Endothelial cell of umbilical vein (primary cell): ENCODE data around the gene APOL2. TPM values are rescaled to one million over a fixed set of nuclear protein-coding genes. Genes with fewer than 3 reads are reported as not detected.
A peak's percentile ranks its signal among the peaks of the same experiment; 100 is the strongest.

Source experiments
- BruUV-seq: library from RNA; stranded (reverse); fragments of 400-500 nt; replicated peaks from 2 replicates; lab custom pipeline; 2021; lab: Mats Ljungman, UMichigan
- CTCF ChIA-PET: fragments of 300-600, 350-600 bp; sonication (Branson Sonifier 250); formaldehyde crosslinking; loops from one replicate; lab custom pipeline; 2021; ENCODE audit warnings: antibody characterized with exemption, inconsistent platforms; lab: Charles Lee
- POLR2A ChIA-PET: fragments of 300-600, 350-600 bp; sonication (Branson Sonifier 250); formaldehyde crosslinking; loops from one replicate; lab custom pipeline; 2021; ENCODE audit warnings: antibody characterized with exemption, inconsistent platforms; lab: Charles Lee
- DNase-seq: peaks from one replicate; pipeline ENCODE4 v3.0.0-alpha.2; 2011; ENCODE audit warnings: low read depth, low spot score
- FAIRE-seq: peaks from 2 replicates; lab custom pipeline; 2011; peaks lifted over from hg19 to GRCh38; lab: Jason Lieb, UNC
- H2AFZ ChIP-seq: 2 replicates; pipeline ENCODE4 v1.6.0; 2012; ENCODE audit warnings: low read depth, low read length, control low read depth, inconsistent platforms
- H3K27ac ChIP-seq: 2 replicates; pipeline ENCODE4 v1.5.1; 2011; ENCODE audit warnings: low read depth, mild to moderate bottlenecking, control low read depth, low read length, moderate library complexity; ENCODE audit not compliant: insufficient read depth
- H3K27me3 ChIP-seq, 2 experiments: 2 replicates each; pipeline versions ENCODE4 v1.6.0 to v1.6.1; 2011; ENCODE audit warnings: low read length in 2 of 2, mixed read lengths in 1 of 2; ENCODE audit not compliant: control insufficient read depth in 2 of 2, insufficient read depth in 2 of 2
- H3K36me3 ChIP-seq, 2 experiments: 2 replicates in 1 of 2; 3 replicates in 1 of 2; pipeline ENCODE4 v1.5.1; 2011; ENCODE audit warnings: low read length in 2 of 2, mild to moderate bottlenecking in 1 of 2, moderate library complexity in 1 of 2; ENCODE audit not compliant: control insufficient read depth in 2 of 2, insufficient read depth in 2 of 2; ENCODE audit errors: extremely low read depth in 1 of 2
- H3K4me1 ChIP-seq: 3 replicates; pipeline ENCODE4 v1.5.1; 2011; ENCODE audit warnings: mild to moderate bottlenecking, low read length; ENCODE audit not compliant: control insufficient read depth, insufficient read depth; ENCODE audit errors: extremely low read depth
- H3K4me2 ChIP-seq: 2 replicates; pipeline ENCODE4 v1.6.1; 2011; ENCODE audit warnings: low read length, control low read depth, mixed read lengths; ENCODE audit not compliant: insufficient read depth
- H3K4me3 ChIP-seq, 3 experiments: fragments of 200-600 bp in 1 of 3; sonication (generic), shearing (Covaris generic) in 1 of 3; replicated peaks in 1 of 3; 2 replicates each; pipeline ENCODE4 v1.5.1; 2011 to 2016; ENCODE audit warnings: control low read depth in 3 of 3, low read length in 3 of 3, mild to moderate bottlenecking in 2 of 3, inconsistent platforms in 1 of 3, low read depth in 1 of 3, moderate library complexity in 1 of 3; ENCODE audit not compliant: insufficient read depth in 1 of 3
- H3K79me2 ChIP-seq: 2 replicates; pipeline ENCODE4 v1.6.0; 2012; ENCODE audit warnings: low read length, inconsistent platforms; ENCODE audit not compliant: control insufficient read depth, insufficient read depth
- H3K9ac ChIP-seq: replicated peaks from 2 replicates; pipeline ENCODE3; 2011; ENCODE audit warnings: low read length, control low read depth; ENCODE audit not compliant: insufficient read depth; ENCODE audit errors: extremely low read depth
- H3K9me1 ChIP-seq: replicated peaks from 3 replicates; pipeline ENCODE4 v1.6.0; 2011; ENCODE audit warnings: mild to moderate bottlenecking, low read length; ENCODE audit not compliant: control insufficient read depth, insufficient read depth; ENCODE audit errors: extremely low read depth
- H3K9me3 ChIP-seq: replicated peaks from 2 replicates; pipeline ENCODE4 v1.5.1; 2012; ENCODE audit warnings: low read length, inconsistent platforms; ENCODE audit not compliant: control insufficient read depth, insufficient read depth
- H4K20me1 ChIP-seq: replicated peaks from 2 replicates; pipeline ENCODE3; 2011; ENCODE audit warnings: mild to moderate bottlenecking, low read length; ENCODE audit not compliant: control insufficient read depth, insufficient read depth; ENCODE audit errors: extremely low read depth
- CTCF ChIP-seq, 2 donors: IDR thresholded peaks; 1 replicate in 1 of 2; 2 replicates in 1 of 2; pipeline ENCODE4 v1.5.1; 2011; ENCODE audit warnings: low read length in 2 of 2, mild to moderate bottlenecking in 2 of 2, moderate library complexity in 2 of 2, control low read depth in 1 of 2, inconsistent platforms in 1 of 2, low read depth in 1 of 2; ENCODE audit not compliant: insufficient read depth in 1 of 2; ENCODE audit errors: extremely low read depth in 1 of 2
- EZH2 ChIP-seq: IDR thresholded peaks from 2 replicates; pipeline ENCODE4 v1.6.1; 2012; ENCODE audit warnings: borderline replicate concordance, low read depth, mild to moderate bottlenecking, moderate library complexity, low read length, inconsistent platforms; ENCODE audit not compliant: severe bottlenecking
- FOS ChIP-seq: IDR thresholded peaks from 2 replicates; pipeline ENCODE4 v1.6.1; 2011; ENCODE audit warnings: mild to moderate bottlenecking, low read length, moderate library complexity, borderline replicate concordance; ENCODE audit not compliant: insufficient read depth
- GATA2 ChIP-seq: IDR thresholded peaks from 2 replicates; pipeline ENCODE4 v1.7.0; 2011; ENCODE audit warnings: low read depth, mild to moderate bottlenecking, moderate library complexity, mixed read lengths, low read length; ENCODE audit not compliant: insufficient read length, insufficient read depth
- JUN ChIP-seq: IDR thresholded peaks from 2 replicates; pipeline ENCODE4 v1.6.1; 2011; ENCODE audit warnings: borderline replicate concordance, low read depth; ENCODE audit not compliant: insufficient read length, insufficient read depth
- MAX ChIP-seq: IDR thresholded peaks from 2 replicates; pipeline ENCODE4 v1.6.1; 2011; ENCODE audit not compliant: insufficient read depth, insufficient read length
- MYC ChIP-seq: IDR thresholded peaks from one replicate; pipeline ENCODE4 v1.6.1; 2011; ENCODE audit warnings: mild to moderate bottlenecking, low read depth, low read length
- POLR2A ChIP-seq: IDR thresholded peaks from 2 replicates; pipeline ENCODE4 v1.6.1; 2012; ENCODE audit warnings: low read depth, mild to moderate bottlenecking, control low read depth, low read length
- POLR2AphosphoS5 ChIP-seq: IDR thresholded peaks from 2 replicates; pipeline ENCODE4 v1.6.1; 2012; ENCODE audit warnings: low read depth, mild to moderate bottlenecking, control low read depth, low read length, moderate library complexity; ENCODE audit not compliant: insufficient read depth
- dilution Hi-C: fragments of 300-500 bp; cut with MboI; formaldehyde crosslinking; loops from one replicate; pipeline ENCODE4 v1.15.0; 2019; ENCODE audit warnings: low sequenced_read_pairs; ENCODE audit not compliant: extremely low pct_ligation_motif_present
- intact Hi-C: fragments of 100-400 bp; cut with micrococcal nuclease; formaldehyde crosslinking; loops from one replicate; pipeline ENCODE4 v1.10.0; 2022
- polyA plus RNA-seq, 4 experiments: library from polyadenylated mRNA; depleted of rRNA in 3 of 4; stranded (reverse) in 3 of 4; unstranded in 1 of 4; fragments of >200 nt; gene quantifications; 2 replicates each; pipeline versions ENCODE4 v1.2.1 to v1.2.3, GENCODE V29; 2011 to 2012; ENCODE audit warnings: missing spikeins in 1 of 4
- total RNA-seq: library from RNA; stranded (reverse); gene quantifications from 2 replicates; pipeline ENCODE4 v1.2.3, GENCODE V29; 2021

APOL2 gene
- total and polyA plus RNA-seq, 2 donors (not counting 3 experiments of a cell fraction or from before 2014, with no cell fraction given) = 16.9 to 37.6 TPM

GRCh38 chr22:36233796-36234195 lies 5.5 kb downstream of the APOL2 start:
- no TSS peak for BruUV-seq
- peaks cover 16% of the 10 kb centered on the region for H3K4me1 ChIP-seq
- TF ChIP-seq MYC (no peak), GATA2 (no peak), JUN (no peak), POLR2AphosphoS5 (no peak), FOS (no peak), POLR2A (no peak), CTCF (IDR thresholded peaks at IDR 0.05; ENCODE audit: extremely low read depth in 1 of 2, insufficient read depth in 1 of 2, low read depth in 1 of 2, low read length in 2 of 2) (no peak), EZH2 (no peak), MAX (no peak)
- no peak overlapping the region for H3K4me3 ChIP-seq
- FAIRE-seq (peak; percentile 24), DNase-seq (no peak)
- H3K9ac ChIP-seq = no peak overlapping the region
- intact Hi-C loops = no loop called here
- CTCF ChIA-PET = interaction anchor here (0.5 kb wide), 1 partner anchor 248 kb away, joined by 3 read pairs; no protein-coding TSS in a partner anchor
- H4K20me1 ChIP-seq = no peaks in the 10 kb centered on the region
- H3K27me3 ChIP-seq = no peaks in the 10 kb centered on the region
- H3K4me2 ChIP-seq = no peak overlapping the region
- H2AFZ ChIP-seq = no peak overlapping the region
- POLR2A ChIA-PET = no interaction called here
- H3K9me3 ChIP-seq = no peaks in the 10 kb centered on the region
- H3K79me2 ChIP-seq = peaks cover 25% of the 10 kb centered on the region
- no peaks in the 10 kb centered on the region for H3K9me1 ChIP-seq
- peaks cover 7 to 26% of the 10 kb centered on the region in 2 experiments for H3K36me3 ChIP-seq
- H3K27ac ChIP-seq = no peak overlapping the region
- dilution Hi-C loops = no loop called here
